ENCODE measurements around the gene KIF18A. TPM values are rescaled to one million over a fixed set of nuclear protein-coding genes. Genes with fewer than 3 reads are reported as not detected.

Gene KIF18A
- total RNA-seq, 1 donor from 2014 or later: 0.25 TPM

GRCh38 chr11:28038775-28039174 is 69.2 kb downstream of the KIF18A start:
- intact Hi-C loops (cut with micrococcal nuclease): no loop called here
- H3K36me3 ChIP-seq: no peaks in the 10 kb centered on the region
- no peak for DNase-seq
- no peak for TF ChIP-seq CTCF (IDR thresholded peaks at IDR 0.05; ENCODE audit: borderline replicate concordance)
- H3K27ac ChIP-seq (replicated peaks): no peak overlapping the region
- no peaks in the 10 kb centered on the region for H3K27me3 ChIP-seq (ENCODE audit: low read depth)
- H3K4me1 ChIP-seq: peaks cover 6% of the 10 kb centered on the region
- no peak overlapping the region for H3K4me3 ChIP-seq
- H3K9me3 ChIP-seq (replicated peaks): no peaks in the 10 kb centered on the region

- no peaks in the 10 kb centered on the region for H3K4me1 ChIP-seq
- no peak overlapping the region for H3K27ac ChIP-seq (replicated peaks)
- no peak overlapping the region for H3K4me3 ChIP-seq
- H3K9me3 ChIP-seq (replicated peaks): peaks cover 6% of the 10 kb centered on the region
- no peak for TF ChIP-seq CTCF (IDR thresholded peaks at IDR 0.05; ENCODE audit: borderline replicate concordance)
- no peaks in the 10 kb centered on the region for H3K36me3 ChIP-seq
- no peaks in the 10 kb centered on the region for H3K27me3 ChIP-seq (ENCODE audit: low read depth)
- intact Hi-C loops (cut with micrococcal nuclease): no loop called here
- no peak for DNase-seq
Observed at GRCh38 chr11:28026634-28027290, 81.2 kb downstream of the KIF18A start.

- TF ChIP-seq CTCF (IDR thresholded peaks at IDR 0.05; ENCODE audit: borderline replicate concordance): no peak
- no peaks in the 10 kb centered on the region for H3K9me3 ChIP-seq (replicated peaks)
- no peak overlapping the region for H3K27ac ChIP-seq (replicated peaks)
- H3K4me3 ChIP-seq: no peak overlapping the region
- no peaks in the 10 kb centered on the region for H3K27me3 ChIP-seq (ENCODE audit: low read depth)
- intact Hi-C loops (cut with micrococcal nuclease): no loop called here
- no peaks in the 10 kb centered on the region for H3K36me3 ChIP-seq
- H3K4me1 ChIP-seq: no peaks in the 10 kb centered on the region
- DNase-seq: no peak
Observed at GRCh38 chr11:28017816-28018215, 90.1 kb downstream of the KIF18A start.

GRCh38 chr11:28011813-28012212 is 96.1 kb downstream of the KIF18A start:
- Histone ChIP-seq H3K27ac (replicated peaks) (no peak overlapping the region), H3K27me3 (ENCODE audit: low read depth) (no peaks in the 10 kb centered on the region), H3K9me3 (replicated peaks) (no peaks in the 10 kb centered on the region), H3K36me3 (no peaks in the 10 kb centered on the region), H3K4me1 (no peaks in the 10 kb centered on the region), H3K4me3 (no peak overlapping the region)
- intact Hi-C loops (cut with micrococcal nuclease): no loop called here
- DNase-seq: no peak
- TF ChIP-seq CTCF (IDR thresholded peaks at IDR 0.05; ENCODE audit: borderline replicate concordance): no peak

GRCh38 chr11:28009996-28010395 is 98.0 kb downstream of the KIF18A start:
- Histone ChIP-seq H3K27ac (replicated peaks) (no peak overlapping the region), H3K36me3 (no peaks in the 10 kb centered on the region), H3K4me3 (no peak overlapping the region), H3K9me3 (replicated peaks) (no peaks in the 10 kb centered on the region), H3K27me3 (ENCODE audit: low read depth) (no peaks in the 10 kb centered on the region), H3K4me1 (no peaks in the 10 kb centered on the region)
- DNase-seq: no peak
- intact Hi-C loops (cut with micrococcal nuclease): no loop called here
- TF ChIP-seq CTCF (IDR thresholded peaks at IDR 0.05; ENCODE audit: borderline replicate concordance): no peak
